CD4-positive, alpha-beta memory T cell (primary cell): ENCODE measurements around the gene ADGRG1. TPM values are rescaled to one million over a fixed set of nuclear protein-coding genes. Genes with fewer than 3 reads are reported as not detected.

ENCODE experiments used
- CTCF ChIA-PET: fragments of 350-600 bp; sonication (Branson Sonifier 250); formaldehyde crosslinking; loops from one replicate; lab custom pipeline; 2021; ENCODE audit warnings: inconsistent platforms; ENCODE audit not compliant: partially characterized antibody; lab: Charles Lee
- POLR2A ChIA-PET: fragments of 350-600 bp; sonication (Branson Sonifier 250); formaldehyde crosslinking; loops from one replicate; lab custom pipeline; 2021; ENCODE audit not compliant: partially characterized antibody; lab: Charles Lee
- DNase-seq, 5 donors: peaks; one replicate each; pipeline versions ENCODE4 v3.0.0 to v3.0.0-alpha.2; 2020 to 2022; ENCODE audit warnings: mixed read lengths in 1 of 5
- H3K27ac ChIP-seq: one replicate; pipeline ENCODE4 v1.7.0; 2013; ENCODE audit warnings: low read depth, low read length
- H3K27me3 ChIP-seq: 2 replicates; pipeline ENCODE4 v1.7.0; 2013; ENCODE audit warnings: mild to moderate bottlenecking, low read length, moderate library complexity; ENCODE audit not compliant: insufficient read depth
- H3K36me3 ChIP-seq: 2 replicates; pipeline ENCODE4 v1.7.0; 2013; ENCODE audit warnings: mild to moderate bottlenecking, low read length, moderate library complexity; ENCODE audit not compliant: insufficient read depth
- H3K4me1 ChIP-seq: 2 replicates; pipeline ENCODE4 v1.7.0; 2013; ENCODE audit warnings: mild to moderate bottlenecking, low read length, moderate library complexity; ENCODE audit not compliant: insufficient read depth
- H3K4me3 ChIP-seq, 2 donors: one replicate each; pipeline ENCODE4 v1.7.0; 2013; ENCODE audit warnings: low read length in 2 of 2, mild to moderate bottlenecking in 1 of 2
- H3K9me3 ChIP-seq, 2 donors: one replicate each; pipeline ENCODE4 v1.7.0; 2013; ENCODE audit warnings: low read length in 2 of 2, control low read depth in 1 of 2; ENCODE audit not compliant: control insufficient read depth in 1 of 2
- H3K27ac Mint-ChIP-seq, 7 donors: one replicate each; pipeline ENCODE4 v1.8.0; 2020 to 2021; ENCODE audit warnings: mixed read lengths in 7 of 7, mild to moderate bottlenecking in 6 of 7, inconsistent platforms in 3 of 7, moderate library complexity in 3 of 7
- H3K27me3 Mint-ChIP-seq, 2 donors: one replicate each; pipeline ENCODE4 v1.8.0; 2020 to 2021; ENCODE audit warnings: mixed read lengths in 2 of 2
- H3K36me3 Mint-ChIP-seq, 2 donors: one replicate each; pipeline ENCODE4 v1.8.0; 2020 to 2021; ENCODE audit warnings: mixed read lengths in 2 of 2, inconsistent platforms in 1 of 2, mild to moderate bottlenecking in 1 of 2
- H3K4me1 Mint-ChIP-seq, 4 donors: one replicate each; pipeline ENCODE4 v1.8.0; 2020 to 2021; ENCODE audit warnings: mixed read lengths in 4 of 4, mild to moderate bottlenecking in 1 of 4
- H3K4me3 Mint-ChIP-seq, 8 donors: one replicate each; pipeline ENCODE4 v1.8.0; 2020 to 2021; ENCODE audit warnings: mixed read lengths in 8 of 8, mild to moderate bottlenecking in 7 of 8, moderate library complexity in 6 of 8, inconsistent platforms in 3 of 8
- H3K9me3 Mint-ChIP-seq, 8 donors: one replicate each; pipeline ENCODE4 v1.8.0; 2020 to 2021; ENCODE audit warnings: mixed read lengths in 8 of 8, mild to moderate bottlenecking in 5 of 8, inconsistent platforms in 3 of 8, moderate library complexity in 1 of 8
- intact Hi-C: fragments of 100-400 bp; cut with micrococcal nuclease; formaldehyde crosslinking; loops from one replicate; pipeline ENCODE4 v1.15.1; 2023
- polyA plus RNA-seq, 2 donors: library from polyadenylated mRNA; unstranded; fragments of 300-500 nt; fragmentation: Illumina TruSeq; gene quantifications; one replicate each; pipeline ENCODE4 v1.2.3, GENCODE V29; 2021
- total RNA-seq, 2 experiments: library from RNA; stranded (reverse); gene quantifications; one replicate each; pipeline ENCODE4 v1.2.3, GENCODE V29; 2021

Gene ADGRG1
- total and polyA plus RNA-seq, 4 experiments from 2014 or later: 0.33 to 0.53 (median 0.41) TPM; not detected in 1

DNA sequence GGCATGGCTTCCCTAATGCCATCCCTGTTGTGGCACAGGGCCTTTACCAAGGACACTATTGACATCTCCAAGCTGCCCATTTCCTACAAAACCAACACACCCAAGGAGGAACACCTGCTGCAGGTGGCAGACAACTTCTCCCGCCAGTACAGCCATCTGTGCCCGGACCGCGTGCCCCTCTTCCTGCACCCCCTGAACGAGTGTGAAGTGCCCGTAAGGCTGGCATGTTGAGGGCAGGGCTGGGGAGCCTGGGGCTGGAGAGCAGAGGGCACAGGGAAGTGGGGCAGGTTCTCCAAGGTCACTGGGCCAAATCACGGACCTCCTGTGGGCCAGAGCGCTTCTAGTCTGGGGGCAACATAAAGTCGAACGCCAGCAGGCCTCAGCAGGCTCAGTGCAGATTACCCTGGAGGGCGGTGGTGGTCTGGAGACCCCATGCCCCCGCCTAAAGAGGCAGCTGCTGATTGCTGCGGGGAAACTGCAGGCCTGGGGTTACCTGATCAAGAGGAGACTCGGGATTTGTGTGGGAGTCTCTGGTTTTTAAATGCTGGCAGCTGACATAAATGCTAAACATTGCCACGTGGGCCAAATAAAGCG lies 70.5 kb downstream of the ADGRG1 start:
- intact Hi-C loops: no loop called here
- peaks cover 0 to under 1% of the 10 kb centered on the region in 2 donors for H3K27me3 Mint-ChIP-seq
- H3K4me3 Mint-ChIP-seq: no peak overlapping the region
- no peaks in the 10 kb centered on the region for H3K9me3 Mint-ChIP-seq
- H3K4me1 Mint-ChIP-seq: peaks cover 0 to 2% (median 0%) of the 10 kb centered on the region in 4 donors
- Histone ChIP-seq H3K36me3 (no peaks in the 10 kb centered on the region), H3K27ac (no peak overlapping the region), H3K4me1 (no peaks in the 10 kb centered on the region), H3K27me3 (no peaks in the 10 kb centered on the region), H3K9me3 (no peaks in the 10 kb centered on the region), H3K4me3 (no peak overlapping the region)
- ChIA-PET CTCF (interaction anchor here (1.5 kb wide), 1 partner anchor 108 kb away, joined by 3 read pairs; no protein-coding TSS in a partner anchor), POLR2A (no interaction called here)
- no peak for DNase-seq
- no peaks in the 10 kb centered on the region for H3K36me3 Mint-ChIP-seq
- H3K27ac Mint-ChIP-seq: no peak overlapping the region

DNA sequence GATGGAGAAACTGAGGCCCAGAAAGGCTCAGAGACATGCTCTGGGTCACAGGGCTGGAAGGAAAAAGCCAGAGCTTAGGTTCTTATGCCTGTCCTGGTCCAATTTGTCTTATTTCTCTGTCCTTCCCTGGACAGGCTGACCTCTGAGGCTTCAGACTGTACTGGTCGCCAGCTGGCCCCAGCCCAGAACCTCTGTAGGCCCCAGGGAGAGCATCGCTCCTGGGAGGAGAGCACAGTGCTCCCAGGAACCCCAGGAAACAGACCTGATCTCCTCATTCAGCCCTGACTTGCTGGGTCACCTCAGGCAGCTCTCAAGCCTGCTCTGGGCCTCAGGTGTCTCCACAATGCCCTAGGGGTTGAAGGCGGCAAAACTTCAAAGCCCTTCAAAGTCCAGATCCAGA lies 71.1 kb downstream of the ADGRG1 start:
- Histone ChIP-seq H3K36me3 (no peaks in the 10 kb centered on the region), H3K4me1 (no peaks in the 10 kb centered on the region), H3K4me3 (no peak overlapping the region), H3K9me3 (no peaks in the 10 kb centered on the region), H3K27ac (no peak overlapping the region), H3K27me3 (no peaks in the 10 kb centered on the region)
- Mint-ChIP-seq H3K27me3 (no peaks in the 10 kb centered on the region), H3K9me3 (no peaks in the 10 kb centered on the region), H3K4me3 (no peak overlapping the region), H3K36me3 (no peaks in the 10 kb centered on the region), H3K4me1 (peaks cover 0 to 2% (median 0%) of the 10 kb centered on the region in 4 donors), H3K27ac (no peak overlapping the region)
- intact Hi-C loops: no loop called here
- no peak for DNase-seq
- CTCF ChIA-PET: interaction anchor here (1.5 kb wide), 1 partner anchor 108 kb away, joined by 3 read pairs; no protein-coding TSS in a partner anchor
- POLR2A ChIA-PET: no interaction called here

GRCh38 chr16:57699899-57700298 lies 71.5 kb downstream of the ADGRG1 start:
- H3K36me3 Mint-ChIP-seq: no peaks in the 10 kb centered on the region
- Histone ChIP-seq H3K4me1 (no peaks in the 10 kb centered on the region), H3K27ac (no peak overlapping the region), H3K27me3 (no peaks in the 10 kb centered on the region), H3K4me3 (no peak overlapping the region), H3K36me3 (no peaks in the 10 kb centered on the region), H3K9me3 (no peaks in the 10 kb centered on the region)
- no peak for DNase-seq
- ChIA-PET POLR2A (no interaction called here), CTCF (interaction anchor here (0.7 kb wide), 1 partner anchor 404 kb away, joined by 5 read pairs; no protein-coding TSS in a partner anchor)
- no peak overlapping the region for H3K27ac Mint-ChIP-seq
- H3K4me3 Mint-ChIP-seq: no peak overlapping the region
- no peaks in the 10 kb centered on the region for H3K4me1 Mint-ChIP-seq
- no peaks in the 10 kb centered on the region for H3K27me3 Mint-ChIP-seq
- intact Hi-C loops: no loop called here
- no peaks in the 10 kb centered on the region for H3K9me3 Mint-ChIP-seq

DNA sequence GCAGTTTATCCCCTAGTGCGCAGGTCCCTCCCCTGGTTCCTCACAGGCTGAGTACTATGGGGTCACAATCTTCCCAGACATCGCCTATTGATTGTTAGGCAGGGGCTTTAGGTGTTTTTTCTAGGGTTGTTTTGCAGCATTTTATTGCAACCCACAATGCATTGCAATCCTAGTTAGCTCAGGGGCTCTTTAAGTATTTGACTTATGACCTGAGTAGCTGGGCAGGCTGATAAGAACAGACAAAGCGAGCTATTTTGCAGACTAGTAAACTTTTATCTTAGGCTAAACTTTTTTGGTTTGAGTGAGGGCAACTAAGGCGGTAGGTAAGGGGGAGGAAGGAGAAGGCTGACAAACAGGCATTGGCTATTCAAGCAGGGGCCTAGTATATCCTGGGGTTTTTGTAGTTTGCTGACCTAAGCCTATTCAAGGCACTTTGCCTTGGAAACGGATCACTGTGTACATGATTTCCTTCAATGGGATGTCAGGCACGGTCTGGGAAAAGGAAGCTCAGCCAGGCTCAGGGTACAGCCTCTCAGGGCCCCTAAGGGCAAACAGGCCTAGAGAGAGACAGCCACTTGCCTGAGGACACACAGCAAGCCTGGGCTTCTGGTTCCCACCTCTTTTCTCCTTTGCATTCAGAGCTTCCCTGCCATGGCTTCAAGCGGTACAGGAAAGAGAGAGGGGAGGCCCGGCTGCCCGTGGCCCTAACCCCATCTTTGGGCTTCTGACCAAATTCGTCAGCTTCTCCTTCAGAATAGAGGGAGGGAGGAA lies 72.5 kb downstream of the ADGRG1 start:
- H3K27ac ChIP-seq: no peak overlapping the region
- H3K9me3 Mint-ChIP-seq: no peaks in the 10 kb centered on the region
- CTCF ChIA-PET: interaction anchor here (0.7 kb wide), 1 partner anchor 403 kb away, joined by 5 read pairs; no protein-coding TSS in a partner anchor

GRCh38 chr16:57701759-57702371 lies 73.4 kb downstream of the ADGRG1 start:
- H3K4me3 Mint-ChIP-seq: no peak overlapping the region
- intact Hi-C loops: no loop called here
- Histone ChIP-seq H3K9me3 (no peaks in the 10 kb centered on the region), H3K36me3 (no peaks in the 10 kb centered on the region), H3K27me3 (no peaks in the 10 kb centered on the region), H3K27ac (no peak overlapping the region), H3K4me3 (no peak overlapping the region), H3K4me1 (no peaks in the 10 kb centered on the region)
- H3K36me3 Mint-ChIP-seq: no peaks in the 10 kb centered on the region
- ChIA-PET POLR2A (no interaction called here), CTCF (no interaction called here)
- H3K4me1 Mint-ChIP-seq: no peaks in the 10 kb centered on the region
- no peak for DNase-seq
- H3K9me3 Mint-ChIP-seq: peaks cover 0 to 2% (median 0%) of the 10 kb centered on the region in 8 donors
- no peak overlapping the region for H3K27ac Mint-ChIP-seq
- H3K27me3 Mint-ChIP-seq: peaks cover 0 to under 1% of the 10 kb centered on the region in 2 donors

More for the DNA sequence above, 72.5 kb downstream of the ADGRG1 start:
- Mint-ChIP-seq H3K4me3 (no peak overlapping the region), H3K36me3 (no peaks in the 10 kb centered on the region), H3K27ac (no peak overlapping the region), H3K27me3 (no peaks in the 10 kb centered on the region), H3K4me1 (no peaks in the 10 kb centered on the region)
- no peaks in the 10 kb centered on the region for H3K27me3 ChIP-seq
- no peak for DNase-seq
- intact Hi-C loops: no loop called here
- H3K36me3 ChIP-seq: no peaks in the 10 kb centered on the region
- no peaks in the 10 kb centered on the region for H3K4me1 ChIP-seq
- H3K4me3 ChIP-seq: no peak overlapping the region
- POLR2A ChIA-PET: no interaction called here
- no peaks in the 10 kb centered on the region for H3K9me3 ChIP-seq

GRCh38 chr16:57703416-57704010 lies 75.1 kb downstream of the ADGRG1 start:
- H3K27me3 Mint-ChIP-seq: peaks cover 0 to 9% of the 10 kb centered on the region in 2 donors
- peaks cover 0 to 3% (median 0%) of the 10 kb centered on the region in 8 donors for H3K9me3 Mint-ChIP-seq
- no peak overlapping the region for H3K4me3 ChIP-seq
- H3K27ac ChIP-seq: no peak overlapping the region
- no peak for DNase-seq
- no peaks in the 10 kb centered on the region for H3K4me1 Mint-ChIP-seq
- CTCF ChIA-PET: interaction anchor here (0.6 kb wide), 1 partner anchor 1254 kb away, joined by 3 read pairs; no protein-coding TSS in a partner anchor
- H3K9me3 ChIP-seq: no peaks in the 10 kb centered on the region
- no peak overlapping the region for H3K27ac Mint-ChIP-seq
- POLR2A ChIA-PET: no interaction called here
- no peaks in the 10 kb centered on the region for H3K4me1 ChIP-seq
- intact Hi-C loops: no loop called here
- H3K36me3 Mint-ChIP-seq: no peaks in the 10 kb centered on the region
- H3K4me3 Mint-ChIP-seq: no peak overlapping the region
- H3K27me3 ChIP-seq: no peaks in the 10 kb centered on the region
- H3K36me3 ChIP-seq: no peaks in the 10 kb centered on the region
